ENCODE measurements around the gene KCNJ5.

- TF ChIP-seq CTCF (IDR thresholded peaks at IDR 0.05; ENCODE audit: low read depth, low read length, poor library complexity, severe bottlenecking) (no peak), EZH2phosphoT487 (IDR thresholded peaks at IDR 0.05; ENCODE audit: borderline replicate concordance, low read length) (no peak)
Observed at GRCh38 chr11:128926437-128927107, 35.4 kb downstream of the KCNJ5 start.

All from DOHH2 (cell line).